IPS DF 19.7 (cell line): ENCODE data around the gene PXDN.
"Not testable (repeated sequence)": the region's sequence is repeated elsewhere in the genome, so short reads cannot be mapped to it uniquely, and the experiment has no call there.

ENCODE experiments used
- DNase-seq: peaks from one replicate; pipeline ENCODE4 v3.0.0-alpha.2; 2013; ENCODE audit warnings: low read depth, low spot score

The PXDN gene

GRCh38 chr2:1744446-1745170 lies at the start of gene PXDN:
Gene PXDN, minus strand, starts transcription at chr2:1744515. Its CDS starts 60 bp downstream, at chr2:1744455.
- DNase-seq = no peak

DNA sequence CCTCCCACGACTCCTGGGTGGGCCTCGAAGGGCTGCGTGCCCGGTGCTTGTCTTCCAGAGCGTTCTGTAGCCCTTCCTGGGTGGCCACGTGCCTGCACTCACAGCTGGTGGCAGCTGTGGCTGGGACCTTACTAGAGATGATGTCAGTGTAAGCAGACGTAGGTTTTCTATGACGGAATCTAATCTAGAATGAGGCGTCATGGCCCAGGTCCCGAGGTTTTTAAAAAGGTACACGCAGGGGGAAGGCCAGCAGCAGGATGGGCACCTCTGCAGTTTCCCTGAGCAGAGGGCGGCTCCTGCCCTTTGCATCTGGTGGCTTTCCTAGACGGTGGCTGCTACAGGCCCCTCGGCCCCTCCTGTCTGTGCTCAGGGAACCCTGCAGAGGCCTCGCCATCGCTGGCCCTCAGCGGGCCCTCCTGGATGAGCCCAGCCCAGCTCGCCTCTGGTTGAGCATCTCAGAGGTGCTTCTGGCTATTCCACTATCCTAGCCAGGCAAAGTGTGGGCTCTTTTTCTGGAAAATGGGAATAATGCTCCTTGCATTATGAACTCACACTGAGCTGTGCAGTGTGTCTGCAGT lies 49.6 kb upstream of the PXDN start:
- DNase-seq = no peak

DNA sequence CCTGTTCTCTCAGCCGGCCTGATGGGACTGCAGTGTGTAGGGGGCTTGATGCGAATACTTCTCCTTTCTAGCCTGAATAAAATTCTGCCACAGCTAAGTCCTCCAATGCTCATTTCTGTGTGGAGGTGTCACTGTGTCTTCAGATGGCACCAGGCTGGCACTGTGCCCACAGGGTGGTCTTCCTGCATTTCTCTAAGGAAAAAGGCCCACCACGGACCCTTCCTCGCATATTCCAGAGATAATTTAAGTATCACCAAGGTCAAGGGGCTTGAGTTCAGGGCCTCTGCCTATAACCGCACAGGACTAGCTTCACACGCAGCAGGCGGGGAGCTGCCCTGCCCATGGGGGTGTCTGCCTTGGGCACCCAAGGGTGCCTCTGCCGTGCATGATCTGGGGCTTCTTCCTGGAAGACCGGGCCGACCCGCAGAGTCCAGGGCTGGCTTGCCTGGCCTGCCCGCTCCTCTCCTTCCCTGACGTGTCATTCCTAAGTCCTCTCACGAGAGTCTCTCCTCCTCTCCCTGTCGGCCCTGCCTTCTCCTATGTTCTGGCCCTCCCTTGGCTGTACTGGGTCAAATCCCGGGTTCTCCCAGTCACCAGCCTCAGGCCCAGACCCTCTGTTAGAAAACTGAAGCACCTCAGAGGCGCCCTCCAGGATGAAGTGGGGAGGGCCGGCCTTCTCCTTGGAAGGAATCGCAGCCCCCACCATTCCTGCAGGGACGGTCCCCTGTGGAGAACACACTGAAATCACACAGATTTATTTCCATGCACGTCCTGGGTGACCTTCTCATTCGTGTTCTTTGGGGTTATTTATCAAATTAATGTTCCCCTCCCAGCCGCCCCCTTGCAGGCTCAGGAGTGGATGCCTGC lies 48.9 kb upstream of the PXDN start:
- no peak for DNase-seq

DNA sequence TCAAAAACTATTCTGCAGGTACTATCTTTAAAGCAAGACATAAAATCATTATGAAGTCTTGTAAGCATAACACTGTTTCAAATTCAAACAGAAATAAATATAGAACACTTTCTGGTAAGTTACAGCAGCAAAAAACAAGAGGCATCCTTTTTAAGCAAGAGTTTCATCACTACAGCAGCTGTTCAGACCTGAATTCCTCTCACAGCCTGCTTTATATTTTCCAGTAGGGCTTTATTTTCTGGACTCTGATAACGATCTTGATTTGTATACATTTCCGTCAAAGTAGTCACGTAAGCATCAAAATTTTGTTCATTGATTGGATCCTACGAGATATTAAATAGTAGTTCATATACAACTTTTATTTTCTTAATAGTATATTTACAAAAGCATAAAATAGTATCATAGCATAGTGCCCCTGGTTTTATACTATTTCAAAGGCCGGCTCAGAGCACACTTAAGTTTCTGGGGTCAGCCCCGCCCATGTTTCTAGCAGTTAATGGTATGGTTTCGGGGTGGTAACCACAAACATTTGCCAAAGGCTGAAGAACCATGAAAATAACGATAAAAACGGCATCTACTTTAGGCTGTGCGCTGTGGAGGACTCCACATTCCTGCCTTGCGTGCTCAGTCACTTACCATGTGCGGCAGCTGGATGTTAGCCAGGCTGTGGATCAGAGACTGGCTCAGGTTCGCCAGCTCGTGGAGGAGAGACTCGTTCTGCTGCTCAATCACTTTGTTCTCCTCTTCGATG lies 47.5 kb upstream of the PXDN start:
- no peak for DNase-seq

DNA sequence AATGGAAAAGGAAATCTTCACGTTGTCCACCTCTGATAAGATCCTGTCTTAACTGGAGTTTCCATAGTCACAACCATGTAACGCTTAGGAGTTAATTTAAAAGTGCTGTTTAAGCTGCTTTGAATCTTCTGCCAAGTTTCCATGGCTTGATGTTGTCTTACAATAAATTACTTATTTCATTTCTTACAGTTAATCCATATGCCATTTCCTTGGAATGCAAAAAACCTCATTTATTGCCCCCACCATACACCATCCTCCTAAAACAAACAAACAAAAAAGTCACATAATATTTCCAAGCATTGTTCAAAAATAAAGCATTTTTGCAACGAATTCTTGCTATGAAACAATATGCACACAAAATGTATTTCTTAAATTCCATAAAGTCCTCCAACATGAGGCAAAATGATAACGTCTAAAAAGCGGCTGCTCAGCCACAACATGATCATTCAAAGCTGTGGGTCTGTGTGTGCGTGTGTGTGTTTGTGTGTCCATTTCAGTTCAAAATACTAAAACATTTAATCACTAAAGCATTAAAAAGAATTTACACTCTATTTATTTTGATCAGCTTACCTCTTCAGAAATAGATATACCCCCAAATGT lies 46.8 kb upstream of the PXDN start:
- no peak for DNase-seq

DNA sequence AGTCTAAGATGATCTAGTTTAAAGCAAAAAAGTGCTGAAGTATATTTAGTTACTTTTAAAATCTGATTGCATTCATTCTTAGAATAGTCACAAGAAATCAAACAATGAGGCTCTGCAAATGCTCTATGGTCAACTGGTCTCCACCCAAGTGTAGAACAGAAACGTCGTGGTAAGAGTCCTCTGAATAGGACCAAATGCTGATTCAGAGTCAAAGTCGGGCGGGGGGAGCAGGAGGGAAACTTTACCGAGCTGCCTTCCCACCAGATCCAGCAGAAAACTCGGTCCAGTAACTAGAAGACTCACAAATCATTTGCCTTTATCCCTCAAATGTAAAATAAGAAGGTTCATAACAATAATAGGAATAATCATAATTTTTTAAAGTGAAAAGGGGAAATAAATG lies 46.2 kb upstream of the PXDN start:
- no peak for DNase-seq

DNA sequence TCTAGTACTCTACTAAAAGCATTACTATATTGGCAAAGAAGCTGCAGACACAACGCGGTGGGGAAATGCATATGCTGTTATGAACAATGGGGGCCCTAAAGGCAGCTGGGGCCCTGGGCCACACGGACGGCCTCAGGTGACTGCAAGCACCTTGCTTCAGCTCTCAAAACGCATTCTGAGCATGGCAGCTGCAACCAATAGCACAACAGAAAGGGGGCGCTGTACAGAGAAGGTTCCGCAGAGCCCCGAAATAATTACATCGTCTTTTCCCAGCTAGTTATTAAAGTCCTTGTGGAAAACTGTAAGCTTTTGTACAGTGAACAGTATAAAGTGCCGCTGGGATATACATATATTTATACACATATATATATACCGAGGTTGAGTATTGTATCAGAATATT lies 45.3 kb upstream of the PXDN start:
- no peak for DNase-seq

GRCh38 chr2:1788478-1788959 lies 44.2 kb upstream of the PXDN start:
- DNase-seq = no peak

- DNase-seq = no peak
Measured at GRCh38 chr2:1787755-1788477, 43.6 kb upstream of the PXDN start.

GRCh38 chr2:1784986-1785617 lies 40.8 kb upstream of the PXDN start:
- DNase-seq = no peak

- no peak for DNase-seq
Measured at GRCh38 chr2:1784087-1784486, 39.8 kb upstream of the PXDN start.

- no peak for DNase-seq
Measured at GRCh38 chr2:1782514-1782913, 38.2 kb upstream of the PXDN start.

GRCh38 chr2:1781291-1782080 lies 37.2 kb upstream of the PXDN start:
- no peak for DNase-seq

- DNase-seq = no peak
Measured at GRCh38 chr2:1780693-1781092, 36.4 kb upstream of the PXDN start.

- DNase-seq = not testable (repeated sequence)
Measured at GRCh38 chr2:1780054-1780453, 35.7 kb upstream of the PXDN start.

DNA sequence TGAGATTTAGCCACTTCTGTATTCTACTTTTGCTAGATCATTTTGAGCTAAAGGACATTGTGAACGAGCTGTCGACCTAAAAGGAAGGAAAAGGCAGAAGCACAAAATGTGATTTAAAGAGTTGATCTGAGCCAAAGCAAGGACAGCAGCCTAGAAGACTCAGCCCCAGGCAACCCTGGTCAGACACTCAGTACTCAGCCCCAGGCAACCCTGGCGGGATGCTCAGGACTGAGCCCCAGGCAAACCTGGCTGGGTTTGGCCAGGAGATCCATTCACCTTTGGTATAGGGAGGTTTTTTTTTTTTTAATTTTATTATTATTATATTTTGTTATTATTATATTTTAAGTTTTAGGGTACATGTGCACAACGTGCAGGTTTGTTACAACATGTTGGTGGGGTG lies 34.3 kb upstream of the PXDN start:
- no peak for DNase-seq

GRCh38 chr2:1777781-1778180 lies 33.5 kb upstream of the PXDN start:
- DNase-seq = no peak

DNA sequence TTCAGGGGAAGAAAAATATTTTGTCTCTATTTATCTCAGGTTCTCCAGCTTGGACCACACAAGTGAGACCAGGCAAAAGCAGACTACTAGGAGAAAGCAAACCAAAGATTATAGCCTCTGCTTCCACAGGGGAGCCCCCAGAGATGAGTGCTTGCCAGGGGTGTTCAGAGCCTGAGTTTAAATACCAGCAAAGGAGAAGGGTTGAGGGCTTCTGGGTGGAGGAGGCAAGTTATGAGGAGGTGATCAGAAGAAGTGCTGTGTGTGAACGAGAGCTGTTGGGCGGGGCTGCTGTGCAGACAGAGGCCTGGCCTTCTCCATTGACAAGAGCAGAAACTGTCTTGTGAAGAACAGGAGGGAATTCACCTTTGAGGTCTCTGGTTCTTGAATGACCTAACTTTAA lies 32.8 kb upstream of the PXDN start:
- DNase-seq = no peak

DNA sequence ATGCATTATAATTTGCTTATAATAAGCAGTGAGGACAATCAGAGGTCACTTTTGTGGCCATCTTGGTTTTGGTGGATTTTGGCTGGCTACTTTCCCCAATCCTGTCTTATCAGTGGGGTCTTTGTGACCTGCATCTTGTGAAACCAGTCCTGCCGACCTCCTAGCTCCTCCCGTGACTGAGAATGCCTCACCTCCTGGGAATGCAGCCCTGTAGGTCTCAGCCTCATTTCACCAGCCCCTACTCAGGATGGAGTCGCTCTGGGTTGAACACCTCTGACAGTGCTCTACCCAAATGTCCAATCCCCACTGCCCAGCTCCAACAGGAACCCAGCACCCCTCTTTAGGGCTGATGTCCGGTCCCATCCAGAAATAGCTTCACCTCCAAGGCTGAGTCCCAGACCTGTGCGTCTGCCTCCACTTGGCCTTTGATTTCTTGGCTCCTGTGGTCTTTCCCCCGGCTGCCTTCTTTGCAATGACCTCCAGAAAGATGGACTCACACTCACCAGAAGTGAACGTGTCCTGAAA lies 31.3 kb upstream of the PXDN start:
- DNase-seq = no peak
